Colon (tissue), 2 donors: ENCODE results near the gene CALML6.

ENCODE experiments used
- FAIRE-seq: peaks from 2 replicates; lab custom pipeline; 2012; peaks lifted over from hg19 to GRCh38; lab: Jason Lieb, UNC
- donor health status: control.
- donor health status: control.

The CALML6 gene

GRCh38 chr1:1942753-1943656 is 27.9 kb downstream of the CALML6 start:
- no peak for FAIRE-seq

GRCh38 chr1:1943834-1944570 is 28.9 kb downstream of the CALML6 start:
- no peak for FAIRE-seq

GRCh38 chr1:1945782-1946393 is 30.8 kb downstream of the CALML6 start:
- FAIRE-seq: no peak

- FAIRE-seq: no peak
Measured at GRCh38 chr1:1946540-1946939, 31.5 kb downstream of the CALML6 start.

- FAIRE-seq: no peak
Measured at GRCh38 chr1:1947493-1947892, 32.4 kb downstream of the CALML6 start.

- FAIRE-seq: no peak
Measured at GRCh38 chr1:1948783-1949182, 33.7 kb downstream of the CALML6 start.

- FAIRE-seq: no peak
Measured at GRCh38 chr1:1950940-1951339, 35.9 kb downstream of the CALML6 start.

- FAIRE-seq: no peak
Measured at GRCh38 chr1:1954015-1954414, 39.0 kb downstream of the CALML6 start.

GRCh38 chr1:1954831-1955441 is 39.9 kb downstream of the CALML6 start:
- FAIRE-seq: no peak

GRCh38 chr1:1955621-1956094 is 40.6 kb downstream of the CALML6 start:
- no peak for FAIRE-seq

GRCh38 chr1:1956101-1956500 is 41.0 kb downstream of the CALML6 start:
- FAIRE-seq: no peak

- no peak for FAIRE-seq
Measured at GRCh38 chr1:1956586-1957532, 41.8 kb downstream of the CALML6 start.

GRCh38 chr1:1957533-1957961 is 42.5 kb downstream of the CALML6 start:
- no peak for FAIRE-seq

- no peak for FAIRE-seq
Measured at GRCh38 chr1:1958071-1958541, 43.0 kb downstream of the CALML6 start.

- FAIRE-seq: no peak
Measured at GRCh38 chr1:1959459-1959839, 44.4 kb downstream of the CALML6 start.

GRCh38 chr1:1959840-1960479 is 44.9 kb downstream of the CALML6 start:
- FAIRE-seq: no peak

- no peak for FAIRE-seq
Measured at GRCh38 chr1:1960480-1961196, 45.6 kb downstream of the CALML6 start.

GRCh38 chr1:1962752-1963151 is 47.7 kb downstream of the CALML6 start:
- no peak for FAIRE-seq

GRCh38 chr1:1963570-1963969 is 48.5 kb downstream of the CALML6 start:
- no peak for FAIRE-seq

- FAIRE-seq: no peak
Measured at GRCh38 chr1:1964811-1965210, 49.8 kb downstream of the CALML6 start.
